ENCODE measurements around the gene TMEM204.
A peak's percentile ranks its signal among the peaks of the same experiment; 100 is the strongest.
"Not testable (repeated sequence)": the region's sequence is repeated elsewhere in the genome, so short reads cannot be mapped to it uniquely, and the experiment has no call there.

The TMEM204 gene

DNA sequence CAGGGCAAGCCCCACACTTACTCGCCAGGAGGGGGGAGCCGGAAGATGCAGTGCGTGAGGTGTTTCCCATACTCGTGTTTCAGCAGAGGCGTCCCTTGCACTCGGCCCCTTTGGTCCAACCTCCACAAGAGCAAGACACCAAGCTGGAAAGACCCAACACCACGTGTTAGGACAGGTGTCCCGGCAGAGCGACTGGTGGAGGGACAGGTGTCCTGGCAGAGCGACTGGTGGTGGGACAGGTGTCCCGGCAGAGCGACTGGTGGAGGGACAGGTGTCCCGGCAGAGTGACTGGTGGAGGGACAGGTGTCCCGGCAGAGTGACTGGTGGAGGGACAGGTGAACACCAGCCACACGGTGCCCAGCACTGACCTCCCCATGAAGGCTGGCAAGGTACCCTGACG is 59.0 kb downstream of the TMEM204 start:
- ChIA-PET CTCF (no interaction called here), POLR2A (ENCODE audit: low non-redundant PET) (no interaction called here)
- no peak overlapping the region for H3K27ac ChIP-seq
- no peak for DNase-seq (ENCODE audit: low spot score)
- TF ChIP-seq, protein P1, sequence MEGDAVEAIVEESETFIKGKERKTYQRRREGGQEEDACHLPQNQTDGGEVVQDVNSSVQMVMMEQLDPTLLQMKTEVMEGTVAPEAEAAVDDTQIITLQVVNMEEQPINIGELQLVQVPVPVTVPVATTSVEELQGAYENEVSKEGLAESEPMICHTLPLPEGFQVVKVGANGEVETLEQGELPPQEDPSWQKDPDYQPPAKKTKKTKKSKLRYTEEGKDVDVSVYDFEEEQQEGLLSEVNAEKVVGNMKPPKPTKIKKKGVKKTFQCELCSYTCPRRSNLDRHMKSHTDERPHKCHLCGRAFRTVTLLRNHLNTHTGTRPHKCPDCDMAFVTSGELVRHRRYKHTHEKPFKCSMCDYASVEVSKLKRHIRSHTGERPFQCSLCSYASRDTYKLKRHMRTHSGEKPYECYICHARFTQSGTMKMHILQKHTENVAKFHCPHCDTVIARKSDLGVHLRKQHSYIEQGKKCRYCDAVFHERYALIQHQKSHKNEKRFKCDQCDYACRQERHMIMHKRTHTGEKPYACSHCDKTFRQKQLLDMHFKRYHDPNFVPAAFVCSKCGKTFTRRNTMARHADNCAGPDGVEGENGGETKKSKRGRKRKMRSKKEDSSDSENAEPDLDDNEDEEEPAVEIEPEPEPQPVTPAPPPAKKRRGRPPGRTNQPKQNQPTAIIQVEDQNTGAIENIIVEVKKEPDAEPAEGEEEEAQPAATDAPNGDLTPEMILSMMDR (conservative IDR thresholded peaks at IDR 0.05; ENCODE audit: low read depth) = no peak

DNA sequence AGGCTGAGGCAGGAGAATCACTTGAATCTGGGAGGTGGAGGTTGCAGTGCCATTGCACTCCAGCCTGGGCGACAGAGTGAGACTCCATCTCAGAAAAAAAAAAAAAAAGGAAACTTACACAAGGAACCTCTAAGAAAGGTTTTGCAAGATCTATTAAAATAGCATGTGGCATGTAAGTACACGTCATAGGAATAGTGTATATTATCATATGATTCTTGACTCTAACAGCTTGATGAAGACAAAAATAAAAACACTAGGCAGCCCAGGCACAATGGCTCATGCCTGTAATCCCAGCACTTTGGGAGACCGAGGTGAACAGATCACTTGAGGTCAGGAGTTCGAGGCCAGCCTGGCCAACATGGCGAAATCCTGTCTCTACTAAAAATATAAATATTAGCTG is 62.0 kb downstream of the TMEM204 start:
- peak overlapping the region; percentile 48 for H3K27ac ChIP-seq
- DNase-seq (ENCODE audit: low spot score); CTCF ChIA-PET; POLR2A ChIA-PET (ENCODE audit: low non-redundant PET): not testable (repeated sequence)

DNA sequence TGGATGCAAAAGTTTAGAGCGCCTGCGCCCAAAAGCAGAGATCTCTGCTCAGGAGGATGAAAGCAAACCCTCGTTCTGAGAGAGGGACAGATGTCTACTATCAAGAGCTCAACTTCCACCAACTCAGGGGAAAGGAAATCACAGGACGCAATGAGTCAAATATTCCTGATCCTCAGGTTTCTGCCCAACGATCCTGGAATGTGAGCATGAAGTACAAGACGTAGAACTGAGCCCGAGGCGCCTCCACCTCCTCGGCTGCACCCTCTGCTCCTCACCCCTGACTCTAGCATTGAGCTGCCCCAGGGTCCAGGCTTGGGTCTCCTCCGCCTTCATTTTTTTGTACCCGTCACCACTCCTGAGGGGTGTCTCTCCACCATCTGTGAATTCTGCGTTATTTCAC is 63.0 kb downstream of the TMEM204 start:
- ChIA-PET POLR2A (ENCODE audit: low non-redundant PET) (no interaction called here), CTCF (no interaction called here)
- DNase-seq (ENCODE audit: low spot score) = no peak
- TF ChIP-seq, protein P1 (conservative IDR thresholded peaks at IDR 0.05; ENCODE audit: low read depth) = no peak
- no peak overlapping the region for H3K27ac ChIP-seq

DNA sequence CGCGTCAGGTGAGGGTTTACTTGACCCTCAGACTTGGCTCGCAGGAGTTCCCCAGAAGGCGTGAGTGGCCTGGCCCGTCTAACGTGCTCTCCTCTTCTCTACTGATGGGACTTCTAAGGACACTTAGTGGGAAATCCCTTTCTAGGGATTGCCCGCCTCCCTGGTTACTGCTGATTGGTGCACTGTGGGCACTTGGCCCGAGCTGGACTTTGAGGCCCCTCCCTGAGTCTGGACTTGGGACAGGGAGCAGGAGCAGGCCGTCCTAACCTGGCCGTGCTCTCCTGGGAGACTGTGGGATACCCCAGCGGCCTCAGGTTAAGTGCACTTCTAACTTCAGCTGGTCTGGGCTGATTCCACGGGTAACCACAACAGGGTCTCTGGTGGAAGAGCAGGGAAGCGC is 63.7 kb downstream of the TMEM204 start:
- no peak overlapping the region for H3K27ac ChIP-seq
- POLR2A ChIA-PET (ENCODE audit: low non-redundant PET) = no interaction called here
- CTCF ChIA-PET = no interaction called here
- no peak for DNase-seq (ENCODE audit: low spot score)
- TF ChIP-seq, protein P1 (conservative IDR thresholded peaks at IDR 0.05; ENCODE audit: low read depth) = no peak

DNA sequence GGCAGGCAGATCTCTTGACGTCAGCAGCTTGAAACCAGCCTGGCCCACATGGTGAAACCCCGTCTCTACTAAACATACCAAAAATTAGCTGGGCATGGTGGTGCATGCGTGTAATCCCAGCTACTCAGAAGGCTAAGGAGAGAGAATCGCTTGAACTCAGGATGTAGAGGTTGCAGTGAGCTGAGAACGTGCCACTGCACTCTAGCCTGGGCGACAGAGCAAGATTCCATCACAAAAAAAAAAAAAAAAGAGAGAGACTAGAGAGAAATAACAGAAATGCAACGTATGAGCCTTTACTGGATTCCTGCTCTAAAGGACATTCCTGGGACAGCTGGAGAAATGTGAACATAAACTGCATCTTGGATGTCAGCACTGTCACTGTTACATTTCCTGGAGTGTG is 67.6 kb downstream of the TMEM204 start:
- TF ChIP-seq, protein P1 (conservative IDR thresholded peaks at IDR 0.05; ENCODE audit: low read depth) = no peak
- CTCF ChIA-PET = no interaction called here
- no peak for DNase-seq (ENCODE audit: low spot score)
- no peak overlapping the region for H3K27ac ChIP-seq
- POLR2A ChIA-PET (ENCODE audit: low non-redundant PET) = no interaction called here

DNA sequence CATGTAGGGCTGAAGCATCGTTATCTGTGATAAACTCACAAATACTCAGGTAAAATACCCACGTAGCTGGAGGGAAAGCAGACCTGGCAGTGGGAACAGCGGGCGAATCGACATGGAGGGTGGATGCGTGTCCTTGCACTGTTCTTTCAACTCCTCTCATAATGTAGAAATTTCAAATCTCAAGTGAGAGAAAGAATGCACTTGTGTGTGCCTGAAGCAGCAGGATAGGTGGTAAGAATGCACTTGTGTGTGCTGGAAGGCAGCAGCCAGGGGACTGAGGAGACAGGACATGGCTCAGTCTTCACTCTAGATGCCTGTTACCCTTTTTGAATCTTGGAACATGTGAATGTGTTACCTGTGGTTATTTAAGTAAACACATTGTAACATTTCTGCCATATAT is 68.0 kb downstream of the TMEM204 start:
- CTCF ChIA-PET = no interaction called here

DNA sequence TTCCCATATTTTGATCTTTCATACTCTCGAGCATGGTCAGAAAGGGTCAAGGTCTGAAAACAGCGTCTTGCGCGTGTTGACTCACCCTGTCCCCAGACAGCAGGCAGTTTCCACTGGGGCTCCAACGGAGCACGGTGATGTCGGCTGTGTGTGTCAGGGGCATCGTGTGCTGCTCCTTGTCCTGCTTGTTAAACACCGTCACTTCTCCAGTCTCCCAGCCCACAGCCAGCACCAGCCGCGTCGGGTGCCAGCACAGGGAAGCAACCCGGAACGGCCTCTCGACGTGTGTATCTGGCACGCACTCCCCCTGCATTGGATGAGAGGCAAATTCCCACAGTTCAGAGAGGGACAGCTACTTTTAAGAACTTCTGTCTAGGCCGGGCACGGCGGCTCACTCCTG is 68.8 kb downstream of the TMEM204 start:
- no peak for DNase-seq (ENCODE audit: low spot score)
- H3K27ac ChIP-seq = no peak overlapping the region
- TF ChIP-seq, protein P1 (conservative IDR thresholded peaks at IDR 0.05; ENCODE audit: low read depth) = no peak
- ChIA-PET POLR2A (ENCODE audit: low non-redundant PET) (no interaction called here), CTCF (interaction anchor here (0.5 to 0.6 kb wide), 3 partner anchors 54 to 121 kb away, joined by 3 read pairs; no protein-coding TSS in a partner anchor)

More for the DNA sequence above, 68.0 kb downstream of the TMEM204 start:
- TF ChIP-seq, protein P1 (conservative IDR thresholded peaks at IDR 0.05; ENCODE audit: low read depth) = no peak
- POLR2A ChIA-PET (ENCODE audit: low non-redundant PET) = no interaction called here
- no peak overlapping the region for H3K27ac ChIP-seq
- DNase-seq (ENCODE audit: low spot score) = no peak

Measured in RWPE1 (cell line).